Lung (tissue), 12 donors: ENCODE measurements around the gene PRM2. TPM values are rescaled to one million over a fixed set of nuclear protein-coding genes. Genes with fewer than 3 reads are reported as not detected.

Experiments
- ATAC-seq: fragments of 200-7000 bp; cut with Tn5 transposase; one replicate; pipeline ENCODE4 v1.9.1; 2020; ENCODE audit warnings: moderate number of reproducible peaks; ENCODE audit not compliant: insufficient read depth, low FRiP score
- DNase-seq, 3 donors: peaks; one replicate each; pipeline ENCODE4 v3.0.0-alpha.2; 2013 to 2017
- H3K27ac ChIP-seq, 2 donors: one replicate each; pipeline ENCODE4 v1.5.1; 2013; ENCODE audit warnings: mild to moderate bottlenecking in 2 of 2, moderate library complexity in 2 of 2, control low read depth in 1 of 2, inconsistent platforms in 1 of 2, low read depth in 1 of 2, low read length in 1 of 2
- H3K27me3 ChIP-seq, 3 donors: one replicate each; pipeline ENCODE4 v1.5.1; 2013; ENCODE audit warnings: low read length in 2 of 3; ENCODE audit not compliant: control insufficient read depth in 3 of 3, insufficient read depth in 3 of 3
- H3K36me3 ChIP-seq, 4 donors: one replicate each; pipeline ENCODE4 v1.5.1; 2013; ENCODE audit warnings: low read length in 4 of 4, mild to moderate bottlenecking in 1 of 4, moderate library complexity in 1 of 4; ENCODE audit not compliant: control insufficient read depth in 4 of 4, insufficient read depth in 4 of 4
- H3K4me1 ChIP-seq, 5 donors: one replicate each; pipeline ENCODE4 v1.5.1; 2013; ENCODE audit warnings: low read length in 5 of 5, mild to moderate bottlenecking in 2 of 5, moderate library complexity in 1 of 5; ENCODE audit not compliant: control insufficient read depth in 5 of 5, insufficient read depth in 5 of 5
- H3K4me3 ChIP-seq: one replicate; pipeline ENCODE4 v1.5.1; 2013; ENCODE audit warnings: mild to moderate bottlenecking, control low read depth, moderate library complexity
- H3K9ac ChIP-seq, 2 donors: one replicate each; pipeline ENCODE4 v1.5.1; 2013; ENCODE audit warnings: low read length in 2 of 2, control low read depth in 1 of 2; ENCODE audit not compliant: insufficient read depth in 1 of 2
- H3K9me3 ChIP-seq, 4 donors: one replicate each; pipeline ENCODE4 v1.5.1; 2013; ENCODE audit warnings: low read length in 3 of 4, mild to moderate bottlenecking in 1 of 4, moderate library complexity in 1 of 4; ENCODE audit not compliant: control insufficient read depth in 4 of 4, insufficient read depth in 3 of 4
- WGBS, 2 donors: extraction: QIAGEN DNeasy Blood & Tissue Kit; methylation state at CpG; one replicate each; pipeline ENCODE4 v1.1.7; 2013; 5-methylcytosine and 5-hydroxymethylcytosine counted together
- polyA plus RNA-seq, 2 donors: library from polyadenylated mRNA; stranded (reverse); fragments of 200-250 nt; gene quantifications; one replicate each; pipeline ENCODE4 v1.2.1, GENCODE V29; 2013
- total RNA-seq, 2 donors: library from RNA; depleted of rRNA in 1 of 2; stranded (reverse); fragments of >200 nt in 1 of 2; gene quantifications; one replicate each; pipeline ENCODE4 v1.2.1, GENCODE V29; 2014 to 2021
- TF ChIP-seq, protein P1 (sequence below): IDR thresholded peaks from 2 replicates; pipeline ENCODE4 v1.5.1; 2012; ENCODE audit warnings: mild to moderate bottlenecking; ENCODE audit errors: control extremely low read depth, extremely low read depth
- donor health status: control.
- donor health status: control.
- donor health status: Bipolar disorder and iron deficiency.
- donor health status: healthy.
- donor health status: DM: yes; HTN: yes; CAD: no.

PRM2 gene
- total and polyA plus RNA-seq, 4 donors = not detected

DNA sequence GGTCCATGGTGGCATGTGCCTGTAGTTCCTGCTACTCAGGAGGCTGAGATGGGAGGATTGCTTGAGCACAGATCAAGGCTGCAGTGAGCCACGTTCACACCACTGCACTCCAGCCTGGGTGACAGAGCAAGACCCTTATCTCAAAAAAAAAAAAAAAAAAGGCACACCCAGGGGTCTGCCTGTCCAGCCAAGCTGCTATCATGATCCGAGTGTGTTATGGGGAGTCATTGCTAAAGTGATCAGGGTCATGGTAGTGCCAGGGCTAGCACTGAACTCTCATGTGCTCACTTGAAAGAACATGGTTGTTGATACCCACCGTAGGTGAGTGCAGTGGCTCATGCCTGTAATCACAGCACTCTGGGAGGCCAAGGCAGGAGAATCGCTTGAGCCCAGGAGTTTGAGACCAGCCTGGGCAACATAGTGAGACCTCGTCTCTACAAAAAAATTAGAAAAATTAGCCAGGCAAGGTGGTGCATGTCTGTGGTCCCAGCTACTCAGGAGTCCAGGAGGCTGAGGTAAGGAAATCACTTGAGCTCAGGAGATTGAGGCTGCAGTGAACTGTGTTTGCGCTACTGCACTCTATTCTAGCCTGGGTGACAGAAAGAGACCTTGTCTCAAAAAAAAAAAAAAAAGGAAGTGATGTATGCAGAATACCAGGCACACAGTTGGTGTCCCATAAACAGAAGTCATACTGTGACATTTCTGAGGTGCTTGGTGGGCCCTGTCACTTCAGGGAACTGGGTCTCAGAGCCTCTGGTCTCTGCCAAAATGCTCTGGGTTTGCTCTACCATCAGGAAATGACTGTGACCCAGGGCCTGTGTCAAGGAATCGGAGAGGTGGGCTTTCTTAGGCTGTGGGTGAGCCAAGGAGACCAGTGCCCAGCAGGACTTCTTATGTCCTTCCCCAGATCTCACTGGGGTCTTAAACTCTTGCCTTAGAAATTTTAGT is 2.7 kb upstream of the PRM2 start:
- no peak overlapping the region for H3K9ac ChIP-seq
- no peak for ATAC-seq
- H3K4me3 ChIP-seq = no peak overlapping the region
- H3K4me1 ChIP-seq = peaks cover 0 to 8% (median 0%) of the 10 kb centered on the region in 5 donors
- H3K36me3 ChIP-seq = no peaks in the 10 kb centered on the region
- TF ChIP-seq, protein P1, sequence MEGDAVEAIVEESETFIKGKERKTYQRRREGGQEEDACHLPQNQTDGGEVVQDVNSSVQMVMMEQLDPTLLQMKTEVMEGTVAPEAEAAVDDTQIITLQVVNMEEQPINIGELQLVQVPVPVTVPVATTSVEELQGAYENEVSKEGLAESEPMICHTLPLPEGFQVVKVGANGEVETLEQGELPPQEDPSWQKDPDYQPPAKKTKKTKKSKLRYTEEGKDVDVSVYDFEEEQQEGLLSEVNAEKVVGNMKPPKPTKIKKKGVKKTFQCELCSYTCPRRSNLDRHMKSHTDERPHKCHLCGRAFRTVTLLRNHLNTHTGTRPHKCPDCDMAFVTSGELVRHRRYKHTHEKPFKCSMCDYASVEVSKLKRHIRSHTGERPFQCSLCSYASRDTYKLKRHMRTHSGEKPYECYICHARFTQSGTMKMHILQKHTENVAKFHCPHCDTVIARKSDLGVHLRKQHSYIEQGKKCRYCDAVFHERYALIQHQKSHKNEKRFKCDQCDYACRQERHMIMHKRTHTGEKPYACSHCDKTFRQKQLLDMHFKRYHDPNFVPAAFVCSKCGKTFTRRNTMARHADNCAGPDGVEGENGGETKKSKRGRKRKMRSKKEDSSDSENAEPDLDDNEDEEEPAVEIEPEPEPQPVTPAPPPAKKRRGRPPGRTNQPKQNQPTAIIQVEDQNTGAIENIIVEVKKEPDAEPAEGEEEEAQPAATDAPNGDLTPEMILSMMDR = no peak
- WGBS, 2 donors = 78 to 85% methylated on average over 7 of the region's 7 CpGs
- no peak for DNase-seq
- no peaks in the 10 kb centered on the region for H3K27me3 ChIP-seq
- no peak overlapping the region for H3K27ac ChIP-seq
- no peaks in the 10 kb centered on the region for H3K9me3 ChIP-seq

DNA sequence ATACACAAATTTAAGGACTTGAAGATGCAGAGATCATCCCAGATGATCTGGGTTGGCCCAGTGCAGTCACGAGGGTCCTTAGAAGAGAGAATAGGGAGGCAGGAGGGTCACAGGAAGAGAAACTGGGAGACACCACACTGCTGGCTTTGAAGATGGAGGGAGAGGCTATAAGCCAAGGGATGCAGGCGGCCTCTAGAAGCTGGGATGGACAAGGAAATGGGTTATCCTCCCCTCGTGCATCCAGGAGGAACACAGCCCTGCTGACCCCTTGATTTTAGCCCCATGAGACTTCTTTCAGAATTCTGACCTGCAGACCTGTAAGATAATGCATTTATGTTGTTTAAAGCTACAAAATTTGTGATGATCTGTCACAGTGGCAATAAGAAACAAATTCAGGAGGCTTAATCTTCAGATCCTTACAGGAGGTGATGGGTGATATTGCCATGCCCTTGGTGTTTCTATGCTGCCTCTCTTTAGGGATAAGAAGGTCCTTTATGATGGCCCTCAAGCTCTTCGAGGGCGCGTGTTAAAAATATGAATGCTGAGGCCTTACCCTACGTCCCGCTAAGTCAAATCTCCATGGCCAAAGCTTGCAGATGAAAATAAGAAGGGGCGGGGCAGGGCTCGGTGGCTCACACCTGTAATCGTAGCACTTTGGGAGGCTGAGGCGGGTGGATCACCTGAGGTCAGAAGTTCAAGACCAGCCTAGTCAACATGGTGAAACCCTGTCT is 1.5 kb upstream of the PRM2 start:
- DNase-seq = no peak
- H3K36me3 ChIP-seq = no peaks in the 10 kb centered on the region
- H3K4me3 ChIP-seq = no peak overlapping the region
- WGBS, 2 donors = 87 to 94% methylated on average over 12 of the region's 12 CpGs
- H3K27me3 ChIP-seq = no peaks in the 10 kb centered on the region
- H3K9ac ChIP-seq = no peak overlapping the region
- no peak overlapping the region for H3K27ac ChIP-seq
- no peak for ATAC-seq
- peaks cover 0 to 19% (median 0%) of the 10 kb centered on the region in 5 donors for H3K4me1 ChIP-seq
- TF ChIP-seq, protein P1 = no peak
- H3K9me3 ChIP-seq = no peaks in the 10 kb centered on the region

DNA sequence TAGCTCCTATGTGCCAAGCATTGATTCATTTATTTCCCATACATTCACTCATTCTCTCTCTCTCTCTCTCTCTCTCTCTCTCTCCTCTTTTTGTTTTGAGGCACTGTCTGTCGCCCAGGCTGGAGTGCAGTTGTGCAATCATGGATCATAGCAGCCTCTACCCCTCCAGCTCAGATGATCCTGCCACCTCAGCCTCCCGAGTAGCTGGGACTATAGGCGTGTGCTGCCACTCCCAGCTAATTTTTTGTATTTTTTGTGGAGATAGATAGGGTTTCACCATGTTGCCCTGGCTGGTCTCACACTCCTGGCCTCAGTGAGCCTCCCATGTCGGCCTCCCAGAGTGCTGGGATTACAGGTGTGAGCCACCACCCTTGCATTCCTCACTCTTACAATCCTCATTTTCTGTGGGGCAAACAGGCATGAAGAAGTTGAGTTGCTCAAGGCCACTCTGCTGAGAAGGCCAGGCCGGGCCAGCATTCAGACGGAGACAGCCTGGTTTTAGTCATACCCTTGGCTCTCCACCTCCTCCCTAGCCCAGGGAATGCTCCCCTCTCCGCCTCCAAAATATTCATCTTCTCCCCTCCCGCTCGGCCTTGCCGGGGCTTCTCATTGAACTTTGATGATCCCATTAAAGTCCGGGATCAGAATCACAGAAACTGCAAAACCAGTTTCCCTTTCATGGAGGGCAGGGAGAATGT is 765 bp upstream of the PRM2 start:
- Histone ChIP-seq H3K9ac (no peak overlapping the region), H3K9me3 (no peaks in the 10 kb centered on the region), H3K4me3 (no peak overlapping the region), H3K4me1 (peaks cover 0 to 21% (median 0%) of the 10 kb centered on the region in 5 donors), H3K27ac (no peak overlapping the region), H3K27me3 (no peaks in the 10 kb centered on the region), H3K36me3 (no peaks in the 10 kb centered on the region)
- 84% methylated on average over 11 of the region's 11 CpGs for WGBS, 2 donors
- ATAC-seq (no peak), DNase-seq (no peak)
- TF ChIP-seq, protein P1 = no peak
